KMS-11 (cell line): ENCODE measurements around the gene OTUD4.

Source experiments
- H2AFZ ChIP-seq: fragments of 200-600 bp; sonication (generic); 2 replicates; pipeline ENCODE4 v1.6.1; 2016; ENCODE audit warnings: antibody characterized with exemption, mixed run types, low read depth
- H3K27ac ChIP-seq: fragments of 200-600 bp; sonication (generic); 2 replicates; pipeline ENCODE4 v1.6.1; 2016; ENCODE audit warnings: mild to moderate bottlenecking, mixed run types
- H3K27me3 ChIP-seq: fragments of 200-600 bp; sonication (generic); 2 replicates; pipeline ENCODE4 v1.6.1; 2017; ENCODE audit warnings: mild to moderate bottlenecking, low read depth, mixed run types, moderate library complexity; ENCODE audit not compliant: insufficient read depth
- H3K36me3 ChIP-seq: fragments of 200-600 bp; sonication (generic); 2 replicates; pipeline ENCODE4 v1.6.1; 2017; ENCODE audit warnings: mild to moderate bottlenecking, mixed run types; ENCODE audit not compliant: insufficient read depth
- H3K4me1 ChIP-seq: fragments of 200-600 bp; sonication (generic); 2 replicates; pipeline ENCODE4 v1.6.1; 2016; ENCODE audit warnings: mild to moderate bottlenecking, low read depth, mixed run types; ENCODE audit not compliant: poor library complexity, severe bottlenecking
- H3K4me2 ChIP-seq: fragments of 200-600 bp; sonication (generic); 2 replicates; pipeline ENCODE4 v1.7.0; 2016; ENCODE audit warnings: mild to moderate bottlenecking, mixed run types
- H3K4me3 ChIP-seq: fragments of 200-600 bp; sonication (generic); IDR thresholded peaks from 2 replicates; pipeline ENCODE4 v1.6.1; 2017; ENCODE audit warnings: low read depth, low read length, mixed read lengths; ENCODE audit not compliant: insufficient read depth
- H3K79me2 ChIP-seq: fragments of 200-600 bp; sonication (generic); 2 replicates; pipeline ENCODE4 v1.6.1; 2016; ENCODE audit warnings: low read depth, mixed run types; ENCODE audit not compliant: insufficient read depth
- H3K9ac ChIP-seq: fragments of 200-600 bp; sonication (generic); 2 replicates; pipeline ENCODE4 v1.6.1; 2016; ENCODE audit warnings: mild to moderate bottlenecking, mixed run types
- H4K20me1 ChIP-seq: fragments of 200-600 bp; sonication (generic); 2 replicates; pipeline ENCODE4 v1.6.1; 2016; ENCODE audit warnings: mild to moderate bottlenecking, mixed run types; ENCODE audit not compliant: insufficient read depth
- TF ChIP-seq, protein P1 (sequence below): fragments of 200-600 bp; sonication (generic); conservative IDR thresholded peaks from 2 replicates; pipeline ENCODE4 v1.6.1; 2017; ENCODE audit warnings: low read depth, mild to moderate bottlenecking, antibody characterized with exemption, low read length, moderate library complexity, mixed read lengths

OTUD4 gene

DNA sequence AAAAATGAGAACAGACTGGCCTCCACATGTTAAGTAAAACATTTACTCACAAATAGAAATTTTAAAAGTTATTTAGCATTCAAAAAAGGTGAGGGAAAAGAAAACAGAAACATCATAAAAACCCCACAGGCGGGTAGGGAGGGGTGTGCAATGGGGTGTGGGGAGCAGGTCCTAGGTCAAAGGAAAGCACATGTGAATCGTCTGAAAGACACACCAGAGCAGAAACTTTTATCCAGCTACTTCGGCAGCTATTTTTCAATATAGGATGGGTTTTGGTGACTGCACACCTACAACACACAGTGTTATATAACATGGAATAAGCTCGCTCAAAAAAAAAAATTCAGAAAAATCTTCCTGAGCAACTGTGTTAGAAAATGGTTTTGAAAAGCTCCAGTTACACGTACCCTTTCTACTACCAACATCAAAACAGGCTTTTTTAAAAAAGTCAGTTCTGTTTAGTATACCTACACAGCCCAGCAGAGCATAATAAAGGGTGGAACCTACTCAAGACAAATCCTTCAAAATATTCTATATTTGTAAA, 1.6 kb downstream of the OTUD4 start:
- no peaks in the 10 kb centered on the region for H4K20me1 ChIP-seq
- H3K27me3 ChIP-seq = no peaks in the 10 kb centered on the region
- peak overlapping the region; percentile 94 for H3K9ac ChIP-seq
- TF ChIP-seq, protein P1, sequence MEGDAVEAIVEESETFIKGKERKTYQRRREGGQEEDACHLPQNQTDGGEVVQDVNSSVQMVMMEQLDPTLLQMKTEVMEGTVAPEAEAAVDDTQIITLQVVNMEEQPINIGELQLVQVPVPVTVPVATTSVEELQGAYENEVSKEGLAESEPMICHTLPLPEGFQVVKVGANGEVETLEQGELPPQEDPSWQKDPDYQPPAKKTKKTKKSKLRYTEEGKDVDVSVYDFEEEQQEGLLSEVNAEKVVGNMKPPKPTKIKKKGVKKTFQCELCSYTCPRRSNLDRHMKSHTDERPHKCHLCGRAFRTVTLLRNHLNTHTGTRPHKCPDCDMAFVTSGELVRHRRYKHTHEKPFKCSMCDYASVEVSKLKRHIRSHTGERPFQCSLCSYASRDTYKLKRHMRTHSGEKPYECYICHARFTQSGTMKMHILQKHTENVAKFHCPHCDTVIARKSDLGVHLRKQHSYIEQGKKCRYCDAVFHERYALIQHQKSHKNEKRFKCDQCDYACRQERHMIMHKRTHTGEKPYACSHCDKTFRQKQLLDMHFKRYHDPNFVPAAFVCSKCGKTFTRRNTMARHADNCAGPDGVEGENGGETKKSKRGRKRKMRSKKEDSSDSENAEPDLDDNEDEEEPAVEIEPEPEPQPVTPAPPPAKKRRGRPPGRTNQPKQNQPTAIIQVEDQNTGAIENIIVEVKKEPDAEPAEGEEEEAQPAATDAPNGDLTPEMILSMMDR = no peak
- H3K4me2 ChIP-seq = peak overlapping the region; percentile 92
- peak overlapping the region; percentile 64 for H3K4me3 ChIP-seq
- no peak overlapping the region for H2AFZ ChIP-seq
- H3K36me3 ChIP-seq = no peaks in the 10 kb centered on the region
- peak overlapping the region; percentile 92 for H3K27ac ChIP-seq
- H3K4me1 ChIP-seq = peaks cover 38% of the 10 kb centered on the region
- H3K79me2 ChIP-seq = peaks cover 56% of the 10 kb centered on the region

DNA sequence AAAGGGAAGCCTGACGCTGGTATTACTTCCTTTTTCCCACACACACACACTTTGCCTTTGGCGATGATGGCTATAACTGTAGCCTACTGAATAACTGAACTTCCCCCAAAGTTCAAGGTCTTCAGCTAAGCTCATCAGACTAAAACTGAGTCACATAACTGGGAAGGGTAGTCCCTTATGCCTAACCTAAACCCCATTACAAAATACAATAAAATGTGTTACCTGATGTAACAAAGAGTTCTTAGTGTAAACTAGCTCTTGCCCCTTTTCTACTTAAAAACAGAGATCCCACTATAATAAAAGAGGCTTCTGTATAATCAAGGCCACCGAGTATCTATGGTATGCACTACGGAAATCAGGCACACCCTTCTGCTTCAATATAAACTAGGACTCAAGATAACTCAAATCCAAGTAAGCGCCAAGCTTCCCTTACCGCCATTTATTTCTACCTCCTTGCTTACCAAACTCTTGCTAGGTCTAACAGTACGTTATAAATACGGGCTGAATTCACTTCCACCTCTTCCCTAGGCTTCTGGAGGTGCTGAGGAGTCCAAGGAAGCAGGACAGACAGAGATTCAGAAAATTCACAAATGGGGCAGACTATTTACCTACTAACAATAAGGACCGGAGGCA, 2.4 kb downstream of the OTUD4 start:
- H3K27me3 ChIP-seq = no peaks in the 10 kb centered on the region
- peaks cover 64% of the 10 kb centered on the region for H3K79me2 ChIP-seq
- peak overlapping the region; percentile 64 for H3K4me3 ChIP-seq
- no peaks in the 10 kb centered on the region for H4K20me1 ChIP-seq
- peaks cover 46% of the 10 kb centered on the region for H3K4me1 ChIP-seq
- peak overlapping the region; percentile 92 for H3K27ac ChIP-seq
- H2AFZ ChIP-seq = no peak overlapping the region
- TF ChIP-seq, protein P1 = no peak
- H3K4me2 ChIP-seq = peak overlapping the region; percentile 92
- peak overlapping the region; percentile 94 for H3K9ac ChIP-seq
- H3K36me3 ChIP-seq = no peaks in the 10 kb centered on the region

DNA sequence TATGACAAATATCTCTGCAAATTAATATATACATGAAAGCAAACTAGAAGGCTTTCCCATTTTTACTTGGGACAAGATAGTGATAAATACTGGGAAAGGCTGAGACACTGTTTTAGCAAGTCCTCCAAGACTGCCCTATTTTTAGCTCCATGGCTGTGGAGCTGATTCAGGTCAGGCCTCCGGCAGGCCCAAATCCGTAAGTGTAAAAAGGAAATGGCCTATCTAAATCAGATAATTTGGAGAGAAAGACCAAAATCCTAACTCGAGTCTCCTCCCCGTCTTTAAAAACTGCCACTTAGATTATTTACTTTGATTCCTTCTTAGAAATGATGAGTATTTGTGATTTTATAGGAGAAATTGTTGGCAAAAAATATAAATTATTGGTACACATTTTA, 2.9 kb downstream of the OTUD4 start:
- H3K4me3 ChIP-seq = no peak overlapping the region

DNA sequence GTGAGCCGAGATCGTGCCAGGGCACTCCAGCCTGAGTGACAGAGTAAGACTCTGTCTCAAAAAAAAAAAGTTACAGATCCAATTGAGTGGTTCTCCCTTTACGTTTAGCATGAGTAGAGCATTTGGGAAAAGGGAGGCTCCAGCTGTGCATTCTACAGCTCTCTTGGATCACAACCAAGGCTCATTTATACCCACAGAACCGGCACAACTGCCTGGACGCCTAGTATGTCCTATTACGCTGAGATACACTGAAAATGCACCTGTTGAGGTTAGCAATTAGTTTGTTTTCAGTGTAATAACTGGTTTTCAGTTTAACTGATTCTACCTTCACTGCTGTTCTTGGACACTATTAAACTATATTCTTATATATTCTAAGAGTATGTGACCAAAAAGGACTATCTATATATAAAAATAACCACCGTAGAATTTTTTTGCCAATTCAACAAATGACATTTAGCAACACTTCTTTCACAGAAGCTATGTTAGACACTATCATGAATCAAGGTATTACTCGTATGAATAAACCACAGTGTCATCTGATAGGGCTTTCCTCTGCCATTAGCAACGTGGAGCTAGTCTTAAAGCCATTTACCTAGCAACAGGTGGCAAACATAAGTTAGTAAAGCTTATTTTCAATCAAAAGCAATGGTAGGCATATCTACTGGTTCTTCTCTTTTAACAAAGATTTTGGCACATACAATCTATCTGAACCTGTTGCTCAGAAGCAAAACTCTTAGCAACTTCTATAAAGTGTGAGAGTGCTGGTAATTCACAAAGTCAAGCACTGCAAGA, 3.6 kb downstream of the OTUD4 start:
- peak overlapping the region; percentile 92 for H3K27ac ChIP-seq
- no peak overlapping the region for H3K4me3 ChIP-seq
- H3K4me2 ChIP-seq = peak overlapping the region; percentile 92
- H2AFZ ChIP-seq = no peak overlapping the region
- TF ChIP-seq, protein P1 = no peak
- H3K36me3 ChIP-seq = no peaks in the 10 kb centered on the region
- peaks cover 74% of the 10 kb centered on the region for H3K79me2 ChIP-seq
- no peaks in the 10 kb centered on the region for H3K27me3 ChIP-seq
- peak overlapping the region; percentile 94 for H3K9ac ChIP-seq
- H4K20me1 ChIP-seq = no peaks in the 10 kb centered on the region; the same call in 1 of the 2 replicates
- H3K4me1 ChIP-seq = peaks cover 50% of the 10 kb centered on the region

More for the DNA sequence above, 2.9 kb downstream of the OTUD4 start:
- no peaks in the 10 kb centered on the region for H4K20me1 ChIP-seq
- peak overlapping the region; percentile 94 for H3K9ac ChIP-seq
- TF ChIP-seq, protein P1 = no peak
- peak overlapping the region; percentile 92 for H3K27ac ChIP-seq
- H3K4me1 ChIP-seq = peaks cover 50% of the 10 kb centered on the region
- no peak overlapping the region for H2AFZ ChIP-seq
- H3K79me2 ChIP-seq = peaks cover 68% of the 10 kb centered on the region
- no peaks in the 10 kb centered on the region for H3K36me3 ChIP-seq
- no peaks in the 10 kb centered on the region for H3K27me3 ChIP-seq
- peak overlapping the region; percentile 92 for H3K4me2 ChIP-seq
